NCI-H1930 (cell line): Measurements from ENCODE around the gene ALDH16A1.

Experiments used
- DNase-seq, 2 experiments: peaks; one replicate each; lab custom pipeline; 2025; lab: John Stamatoyannopoulos, UW

Gene ALDH16A1

GRCh38 chr19:49513746-49514118, 60.7 kb downstream of the ALDH16A1 start:
- no peak for DNase-seq

GRCh38 chr19:49514151-49514550, 61.1 kb downstream of the ALDH16A1 start:
- no peak for DNase-seq

- DNase-seq, result no peak
Observed at GRCh38 chr19:49515767-49516166, 62.7 kb downstream of the ALDH16A1 start.

- DNase-seq, result no peak
Observed at GRCh38 chr19:49518033-49518432, 65.0 kb downstream of the ALDH16A1 start.
